Endodermal cell (in vitro differentiated cells): Measurements from ENCODE around the gene INPP5E. TPM values are rescaled to one million over a fixed set of nuclear protein-coding genes. Genes with fewer than 3 reads are reported as not detected.

Experiments
- DNase-seq: peaks from one replicate; pipeline ENCODE4 v3.0.0-alpha.2; 2017
- H3K27ac ChIP-seq: 2 replicates; pipeline ENCODE4 v1.5.1; 2013; ENCODE audit warnings: mild to moderate bottlenecking, low read depth, low read length, moderate library complexity
- H3K27me3 ChIP-seq: 2 replicates; pipeline ENCODE4 v1.6.1; 2013; ENCODE audit warnings: mild to moderate bottlenecking, low read length, moderate library complexity; ENCODE audit not compliant: insufficient read depth, control insufficient read depth, poor library complexity, severe bottlenecking
- H3K36me3 ChIP-seq: 2 replicates; pipeline ENCODE4 v1.7.0; 2013; ENCODE audit warnings: mild to moderate bottlenecking, low read length, moderate library complexity; ENCODE audit not compliant: control insufficient read depth, insufficient read depth
- H3K4me1 ChIP-seq: one replicate; pipeline ENCODE4 v1.7.0; 2013; ENCODE audit warnings: low read length; ENCODE audit not compliant: control insufficient read depth, insufficient read depth
- H3K4me3 ChIP-seq: 2 replicates; pipeline ENCODE4 v1.5.1; 2013; ENCODE audit warnings: mild to moderate bottlenecking, low read length, moderate library complexity
- H3K9ac ChIP-seq: 2 replicates; pipeline ENCODE4 v1.6.1; 2013; ENCODE audit warnings: mild to moderate bottlenecking, low read length, moderate library complexity; ENCODE audit not compliant: poor library complexity, severe bottlenecking; ENCODE audit errors: extremely low read depth
- H3K9me3 ChIP-seq: 2 replicates; pipeline ENCODE4 v1.6.1; 2013; ENCODE audit warnings: mild to moderate bottlenecking, low read length, moderate library complexity; ENCODE audit not compliant: control insufficient read depth
- H3K27ac Mint-ChIP-seq: 2 replicates; pipeline ENCODE4 v1.8.0; 2020; ENCODE audit warnings: mixed read lengths
- H3K27me3 Mint-ChIP-seq: 2 replicates; pipeline ENCODE4 v1.8.0; 2021; ENCODE audit warnings: mild to moderate bottlenecking, mixed read lengths; ENCODE audit not compliant: insufficient read depth
- H3K36me3 Mint-ChIP-seq: 2 replicates; pipeline ENCODE4 v1.8.0; 2020; ENCODE audit warnings: low read depth, mixed read lengths
- H3K4me1 Mint-ChIP-seq: 2 replicates; pipeline ENCODE4 v1.8.0; 2020; ENCODE audit warnings: mixed read lengths
- H3K4me3 Mint-ChIP-seq: 2 replicates; pipeline ENCODE4 v1.8.0; 2020; ENCODE audit warnings: mild to moderate bottlenecking, moderate library complexity, mixed read lengths
- H3K9me3 Mint-ChIP-seq: 2 replicates; pipeline ENCODE4 v1.8.0; 2020; ENCODE audit warnings: mild to moderate bottlenecking, mixed read lengths
- WGBS, 2 experiments: methylation state at CpG; one replicate each; pipeline versions ENCODE4 v1.1.5 to v1.1.7; 2013; ENCODE audit warnings: missing lambda C conversion rate in 2 of 2, mixed read lengths in 1 of 2; ENCODE audit not compliant: insufficient coverage in 1 of 2, insufficient read length in 1 of 2; 5-methylcytosine and 5-hydroxymethylcytosine counted together
- total RNA-seq, 2 donors: library from RNA; stranded (reverse); fragmentation: NEBNext Ultra II Directional in 1 of 2; extraction: Animal tissue kit (Norgen Biotek cat#: 25700) in 1 of 2; gene quantifications; 2 replicates in 1 of 2; 3 replicates in 1 of 2; pipeline ENCODE4 v1.2.1, GENCODE V29; 2021
- TF ChIP-seq, protein P1 (sequence below): fragments of 200-600 bp; sonication (generic); conservative IDR thresholded peaks from 2 replicates; pipeline ENCODE4 v1.5.0; 2021; ENCODE audit warnings: antibody characterized with exemption, mild to moderate bottlenecking

Gene INPP5E
- total RNA-seq, 2 donors from 2014 or later = 30.8 to 34.7 TPM

DNA sequence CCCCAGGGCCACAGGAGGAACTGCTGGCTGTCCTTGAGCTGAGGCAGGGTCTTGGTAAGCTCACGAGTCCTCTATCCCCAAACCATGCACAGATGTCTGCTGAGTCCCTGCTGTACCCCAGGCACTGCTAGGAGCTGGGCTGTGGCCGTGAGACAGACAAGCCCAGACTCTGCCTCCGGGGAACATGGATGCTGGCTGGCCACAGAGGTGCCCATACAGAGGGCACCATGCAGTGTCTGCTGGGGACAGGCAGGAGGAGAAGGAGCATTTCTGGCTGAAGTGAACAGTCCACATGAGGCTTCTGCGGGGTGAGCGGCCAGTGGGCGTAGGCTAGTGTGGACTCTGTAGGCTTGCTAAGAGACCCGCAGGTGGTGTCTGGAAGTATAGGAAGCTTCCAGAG, 48.0 kb upstream of the INPP5E start:
- Histone ChIP-seq H3K36me3 (no peaks in the 10 kb centered on the region), H3K27ac (no peak overlapping the region), H3K4me3 (no peak overlapping the region), H3K27me3 (peaks cover 22% of the 10 kb centered on the region), H3K9me3 (no peaks in the 10 kb centered on the region), H3K4me1 (no peaks in the 10 kb centered on the region), H3K9ac (no peak overlapping the region)
- Mint-ChIP-seq H3K9me3 (no peaks in the 10 kb centered on the region), H3K36me3 (no peaks in the 10 kb centered on the region), H3K27me3 (peaks cover 28% of the 10 kb centered on the region), H3K4me3 (no peak overlapping the region), H3K4me1 (no peaks in the 10 kb centered on the region), H3K27ac (no peak overlapping the region)
- no peak for DNase-seq
- WGBS, 2 experiments = 85 to 90% methylated on average over 3 to 7 of the region's 7 CpGs
- TF ChIP-seq, protein P1, sequence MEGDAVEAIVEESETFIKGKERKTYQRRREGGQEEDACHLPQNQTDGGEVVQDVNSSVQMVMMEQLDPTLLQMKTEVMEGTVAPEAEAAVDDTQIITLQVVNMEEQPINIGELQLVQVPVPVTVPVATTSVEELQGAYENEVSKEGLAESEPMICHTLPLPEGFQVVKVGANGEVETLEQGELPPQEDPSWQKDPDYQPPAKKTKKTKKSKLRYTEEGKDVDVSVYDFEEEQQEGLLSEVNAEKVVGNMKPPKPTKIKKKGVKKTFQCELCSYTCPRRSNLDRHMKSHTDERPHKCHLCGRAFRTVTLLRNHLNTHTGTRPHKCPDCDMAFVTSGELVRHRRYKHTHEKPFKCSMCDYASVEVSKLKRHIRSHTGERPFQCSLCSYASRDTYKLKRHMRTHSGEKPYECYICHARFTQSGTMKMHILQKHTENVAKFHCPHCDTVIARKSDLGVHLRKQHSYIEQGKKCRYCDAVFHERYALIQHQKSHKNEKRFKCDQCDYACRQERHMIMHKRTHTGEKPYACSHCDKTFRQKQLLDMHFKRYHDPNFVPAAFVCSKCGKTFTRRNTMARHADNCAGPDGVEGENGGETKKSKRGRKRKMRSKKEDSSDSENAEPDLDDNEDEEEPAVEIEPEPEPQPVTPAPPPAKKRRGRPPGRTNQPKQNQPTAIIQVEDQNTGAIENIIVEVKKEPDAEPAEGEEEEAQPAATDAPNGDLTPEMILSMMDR = no peak

DNA sequence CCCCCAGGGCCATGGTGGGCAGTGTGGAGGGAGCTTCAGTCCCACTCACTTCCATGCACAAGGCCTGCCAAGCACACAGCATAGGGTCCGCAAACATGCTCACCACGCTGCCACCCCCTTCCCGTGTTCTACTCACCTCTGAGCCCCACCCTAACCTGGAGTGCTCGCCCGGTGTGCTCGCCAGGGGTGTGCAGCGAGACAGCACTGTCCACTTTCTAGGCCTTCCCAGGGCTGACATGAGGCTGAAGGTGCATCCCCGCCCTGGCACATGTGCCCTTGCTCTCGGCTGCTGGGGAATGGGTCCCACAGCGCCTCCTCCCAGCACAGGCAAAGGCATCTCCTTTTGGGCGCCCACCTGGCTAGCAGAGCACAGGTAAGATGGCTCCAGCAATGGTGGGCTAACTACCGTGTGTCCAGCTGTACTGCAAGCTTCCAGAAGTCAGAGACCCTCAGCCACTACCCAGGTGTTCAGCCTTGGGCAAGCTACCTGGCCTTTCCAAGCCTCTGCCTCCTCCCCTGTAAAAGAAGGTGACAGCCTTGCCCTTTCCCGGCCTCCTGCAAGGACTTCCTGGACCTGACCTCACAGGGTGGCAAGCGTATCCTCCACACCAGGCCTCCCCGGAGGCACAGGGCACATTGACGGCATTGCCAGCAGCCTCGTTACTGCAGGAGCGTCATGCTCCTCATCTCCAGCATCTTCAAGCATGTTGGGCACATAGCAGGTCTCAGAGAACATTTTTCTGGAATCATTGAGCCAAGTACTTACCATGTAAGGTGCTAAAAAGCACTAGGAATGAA, 47.4 kb upstream of the INPP5E start:
- Mint-ChIP-seq H3K36me3 (no peaks in the 10 kb centered on the region), H3K9me3 (no peaks in the 10 kb centered on the region), H3K4me3 (no peak overlapping the region), H3K4me1 (peaks cover 2% of the 10 kb centered on the region), H3K27me3 (peaks cover 28% of the 10 kb centered on the region), H3K27ac (no peak overlapping the region)
- WGBS, 2 experiments = 89 to 92% methylated on average over 15 to 18 of the region's 18 CpGs
- DNase-seq = no peak
- no peaks in the 10 kb centered on the region for H3K9me3 ChIP-seq
- peaks cover 22% of the 10 kb centered on the region for H3K27me3 ChIP-seq
- H3K4me1 ChIP-seq = no peaks in the 10 kb centered on the region
- no peak overlapping the region for H3K9ac ChIP-seq
- no peak overlapping the region for H3K4me3 ChIP-seq
- TF ChIP-seq, protein P1 = no peak
- no peaks in the 10 kb centered on the region for H3K36me3 ChIP-seq
- H3K27ac ChIP-seq = no peak overlapping the region

GRCh38 chr9:136486131-136486530, 46.5 kb upstream of the INPP5E start:
- Mint-ChIP-seq H3K9me3 (no peaks in the 10 kb centered on the region), H3K4me1 (peaks cover 11% of the 10 kb centered on the region), H3K27me3 (peaks cover 28% of the 10 kb centered on the region), H3K36me3 (no peaks in the 10 kb centered on the region), H3K4me3 (no peak overlapping the region), H3K27ac (no peak overlapping the region)
- Histone ChIP-seq H3K4me3 (no peak overlapping the region), H3K9ac (no peak overlapping the region), H3K9me3 (no peaks in the 10 kb centered on the region), H3K27me3 (peaks cover 22% of the 10 kb centered on the region), H3K4me1 (no peaks in the 10 kb centered on the region), H3K27ac (no peak overlapping the region), H3K36me3 (no peaks in the 10 kb centered on the region)
- TF ChIP-seq, protein P1 = no peak
- WGBS, 2 experiments = 92 to 93% methylated on average over 7 of the region's 7 CpGs
- DNase-seq = no peak
